Endothelial cell of umbilical vein (primary cell): Measurements from ENCODE around the gene CETP. TPM values are rescaled to one million over a fixed set of nuclear protein-coding genes. Genes with fewer than 3 reads are reported as not detected.

Experiments
- BruUV-seq: library from RNA; stranded (reverse); fragments of 400-500 nt; replicated peaks from 2 replicates; lab custom pipeline; 2021; lab: Mats Ljungman, UMichigan
- CTCF ChIA-PET: fragments of 300-600, 350-600 bp; sonication (Branson Sonifier 250); formaldehyde crosslinking; loops from one replicate; lab custom pipeline; 2021; ENCODE audit warnings: antibody characterized with exemption, inconsistent platforms; lab: Charles Lee
- POLR2A ChIA-PET: fragments of 300-600, 350-600 bp; sonication (Branson Sonifier 250); formaldehyde crosslinking; loops from one replicate; lab custom pipeline; 2021; ENCODE audit warnings: antibody characterized with exemption, inconsistent platforms; lab: Charles Lee
- DNase-seq: peaks from one replicate; pipeline ENCODE4 v3.0.0-alpha.2; 2011; ENCODE audit warnings: low read depth, low spot score
- FAIRE-seq: peaks from 2 replicates; lab custom pipeline; 2011; peaks lifted over from hg19 to GRCh38; lab: Jason Lieb, UNC
- H2AFZ ChIP-seq: 2 replicates; pipeline ENCODE4 v1.6.0; 2012; ENCODE audit warnings: low read depth, low read length, control low read depth, inconsistent platforms
- H3K27ac ChIP-seq: 2 replicates; pipeline ENCODE4 v1.5.1; 2011; ENCODE audit warnings: low read depth, mild to moderate bottlenecking, control low read depth, low read length, moderate library complexity; ENCODE audit not compliant: insufficient read depth
- H3K27me3 ChIP-seq, 2 experiments: 2 replicates each; pipeline versions ENCODE4 v1.6.0 to v1.6.1; 2011; ENCODE audit warnings: low read length in 2 of 2, mixed read lengths in 1 of 2; ENCODE audit not compliant: control insufficient read depth in 2 of 2, insufficient read depth in 2 of 2
- H3K36me3 ChIP-seq, 2 experiments: 2 replicates in 1 of 2; 3 replicates in 1 of 2; pipeline ENCODE4 v1.5.1; 2011; ENCODE audit warnings: low read length in 2 of 2, mild to moderate bottlenecking in 1 of 2, moderate library complexity in 1 of 2; ENCODE audit not compliant: control insufficient read depth in 2 of 2, insufficient read depth in 2 of 2; ENCODE audit errors: extremely low read depth in 1 of 2
- H3K4me1 ChIP-seq: 3 replicates; pipeline ENCODE4 v1.5.1; 2011; ENCODE audit warnings: mild to moderate bottlenecking, low read length; ENCODE audit not compliant: control insufficient read depth, insufficient read depth; ENCODE audit errors: extremely low read depth
- H3K4me2 ChIP-seq: 2 replicates; pipeline ENCODE4 v1.6.1; 2011; ENCODE audit warnings: low read length, control low read depth, mixed read lengths; ENCODE audit not compliant: insufficient read depth
- H3K4me3 ChIP-seq, 3 experiments: fragments of 200-600 bp in 1 of 3; sonication (generic), shearing (Covaris generic) in 1 of 3; replicated peaks in 1 of 3; 2 replicates each; pipeline ENCODE4 v1.5.1; 2011 to 2016; ENCODE audit warnings: control low read depth in 3 of 3, low read length in 3 of 3, mild to moderate bottlenecking in 2 of 3, inconsistent platforms in 1 of 3, low read depth in 1 of 3, moderate library complexity in 1 of 3; ENCODE audit not compliant: insufficient read depth in 1 of 3
- H3K79me2 ChIP-seq: 2 replicates; pipeline ENCODE4 v1.6.0; 2012; ENCODE audit warnings: low read length, inconsistent platforms; ENCODE audit not compliant: control insufficient read depth, insufficient read depth
- H3K9ac ChIP-seq: replicated peaks from 2 replicates; pipeline ENCODE3; 2011; ENCODE audit warnings: low read length, control low read depth; ENCODE audit not compliant: insufficient read depth; ENCODE audit errors: extremely low read depth
- H3K9me1 ChIP-seq: replicated peaks from 3 replicates; pipeline ENCODE4 v1.6.0; 2011; ENCODE audit warnings: mild to moderate bottlenecking, low read length; ENCODE audit not compliant: control insufficient read depth, insufficient read depth; ENCODE audit errors: extremely low read depth
- H3K9me3 ChIP-seq: replicated peaks from 2 replicates; pipeline ENCODE4 v1.5.1; 2012; ENCODE audit warnings: low read length, inconsistent platforms; ENCODE audit not compliant: control insufficient read depth, insufficient read depth
- H4K20me1 ChIP-seq: replicated peaks from 2 replicates; pipeline ENCODE3; 2011; ENCODE audit warnings: mild to moderate bottlenecking, low read length; ENCODE audit not compliant: control insufficient read depth, insufficient read depth; ENCODE audit errors: extremely low read depth
- CTCF ChIP-seq, 2 donors: IDR thresholded peaks; 1 replicate in 1 of 2; 2 replicates in 1 of 2; pipeline ENCODE4 v1.5.1; 2011; ENCODE audit warnings: low read length in 2 of 2, mild to moderate bottlenecking in 2 of 2, moderate library complexity in 2 of 2, control low read depth in 1 of 2, inconsistent platforms in 1 of 2, low read depth in 1 of 2; ENCODE audit not compliant: insufficient read depth in 1 of 2; ENCODE audit errors: extremely low read depth in 1 of 2
- EZH2 ChIP-seq: IDR thresholded peaks from 2 replicates; pipeline ENCODE4 v1.6.1; 2012; ENCODE audit warnings: borderline replicate concordance, low read depth, mild to moderate bottlenecking, moderate library complexity, low read length, inconsistent platforms; ENCODE audit not compliant: severe bottlenecking
- FOS ChIP-seq: IDR thresholded peaks from 2 replicates; pipeline ENCODE4 v1.6.1; 2011; ENCODE audit warnings: mild to moderate bottlenecking, low read length, moderate library complexity, borderline replicate concordance; ENCODE audit not compliant: insufficient read depth
- GATA2 ChIP-seq: IDR thresholded peaks from 2 replicates; pipeline ENCODE4 v1.7.0; 2011; ENCODE audit warnings: low read depth, mild to moderate bottlenecking, moderate library complexity, mixed read lengths, low read length; ENCODE audit not compliant: insufficient read length, insufficient read depth
- JUN ChIP-seq: IDR thresholded peaks from 2 replicates; pipeline ENCODE4 v1.6.1; 2011; ENCODE audit warnings: borderline replicate concordance, low read depth; ENCODE audit not compliant: insufficient read length, insufficient read depth
- MAX ChIP-seq: IDR thresholded peaks from 2 replicates; pipeline ENCODE4 v1.6.1; 2011; ENCODE audit not compliant: insufficient read depth, insufficient read length
- MYC ChIP-seq: IDR thresholded peaks from one replicate; pipeline ENCODE4 v1.6.1; 2011; ENCODE audit warnings: mild to moderate bottlenecking, low read depth, low read length
- POLR2A ChIP-seq: IDR thresholded peaks from 2 replicates; pipeline ENCODE4 v1.6.1; 2012; ENCODE audit warnings: low read depth, mild to moderate bottlenecking, control low read depth, low read length
- POLR2AphosphoS5 ChIP-seq: IDR thresholded peaks from 2 replicates; pipeline ENCODE4 v1.6.1; 2012; ENCODE audit warnings: low read depth, mild to moderate bottlenecking, control low read depth, low read length, moderate library complexity; ENCODE audit not compliant: insufficient read depth
- dilution Hi-C: fragments of 300-500 bp; cut with MboI; formaldehyde crosslinking; loops from one replicate; pipeline ENCODE4 v1.15.0; 2019; ENCODE audit warnings: low sequenced_read_pairs; ENCODE audit not compliant: extremely low pct_ligation_motif_present
- intact Hi-C: fragments of 100-400 bp; cut with micrococcal nuclease; formaldehyde crosslinking; loops from one replicate; pipeline ENCODE4 v1.10.0; 2022
- polyA plus RNA-seq, 4 experiments: library from polyadenylated mRNA; depleted of rRNA in 3 of 4; stranded (reverse) in 3 of 4; unstranded in 1 of 4; fragments of >200 nt; gene quantifications; 2 replicates each; pipeline versions ENCODE4 v1.2.1 to v1.2.3, GENCODE V29; 2011 to 2012; ENCODE audit warnings: missing spikeins in 1 of 4
- total RNA-seq: library from RNA; stranded (reverse); gene quantifications from 2 replicates; pipeline ENCODE4 v1.2.3, GENCODE V29; 2021

Gene CETP
- total and polyA plus RNA-seq, 2 donors (not counting 3 experiments of a cell fraction or from before 2014, with no cell fraction given): 2.2 to 2.8 TPM

GRCh38 chr16:57020651-57021050, 58.9 kb downstream of the CETP start:
- no peaks in the 10 kb centered on the region for H3K79me2 ChIP-seq
- peaks cover 7% of the 10 kb centered on the region for H3K4me1 ChIP-seq
- DNase-seq (no peak), FAIRE-seq (no peak)
- intact Hi-C loops: no loop called here
- no peaks in the 10 kb centered on the region for H3K9me3 ChIP-seq
- H3K27me3 ChIP-seq: no peaks in the 10 kb centered on the region
- H3K4me3 ChIP-seq: no peak overlapping the region
- ChIA-PET CTCF (interaction anchor here (0.9 to 1.0 kb wide), 3 partner anchors 13 to 56 kb away, joined by 3 read pairs; no protein-coding TSS in a partner anchor), POLR2A (interaction anchor here (0.6 kb wide), 1 partner anchor 19 kb away, joined by 4 read pairs; no protein-coding TSS in a partner anchor)
- H3K9me1 ChIP-seq: no peaks in the 10 kb centered on the region
- no peaks in the 10 kb centered on the region for H4K20me1 ChIP-seq
- BruUV-seq: no TSS peak
- dilution Hi-C loops: no loop called here
- TF ChIP-seq MYC (no peak), CTCF (IDR thresholded peaks at IDR 0.05; ENCODE audit: extremely low read depth in 1 of 2, insufficient read depth in 1 of 2, low read depth in 1 of 2, low read length in 2 of 2) (no peak), MAX (no peak), POLR2A (no peak), GATA2 (no peak), EZH2 (no peak), POLR2AphosphoS5 (no peak), FOS (no peak), JUN (no peak)
- H3K36me3 ChIP-seq: no peaks in the 10 kb centered on the region
- no peak overlapping the region for H3K27ac ChIP-seq
- H2AFZ ChIP-seq: no peak overlapping the region
- H3K4me2 ChIP-seq: no peak overlapping the region
- no peak overlapping the region for H3K9ac ChIP-seq
